Ascending aorta (tissue), 2 donors: ENCODE data around the gene CAMK2N2. TPM values are rescaled to one million over a fixed set of nuclear protein-coding genes. Genes with fewer than 3 reads are reported as not detected.
"Not testable (repeated sequence)": the region's sequence is repeated elsewhere in the genome, so short reads cannot be mapped to it uniquely, and the experiment has no call there.

Experiments
- DNase-seq, 2 donors: peaks; one replicate each; pipeline ENCODE4 v3.0.0-alpha.2; 2019; ENCODE audit warnings: low spot score in 2 of 2
- H3K27ac ChIP-seq, 2 donors: fragments of 200-600 bp; sonication (generic); one replicate each; pipeline ENCODE4 v1.5.1; 2016 to 2017; ENCODE audit warnings: mild to moderate bottlenecking in 1 of 2
- H3K27me3 ChIP-seq: fragments of 200-600 bp; sonication (generic); one replicate; pipeline ENCODE4 v1.5.1; 2017
- H3K36me3 ChIP-seq, 2 donors: fragments of 200-600 bp; sonication (generic); one replicate each; pipeline ENCODE4 v1.5.1; 2016
- H3K4me1 ChIP-seq, 2 donors: fragments of 200-600 bp; sonication (generic); one replicate each; pipeline ENCODE4 v1.5.1; 2016 to 2017; ENCODE audit warnings: mild to moderate bottlenecking in 1 of 2
- H3K4me3 ChIP-seq, 2 donors: fragments of 200-600 bp; sonication (generic); one replicate each; pipeline ENCODE4 v1.5.1; 2016 to 2017; ENCODE audit warnings: mild to moderate bottlenecking in 1 of 2
- H3K9me3 ChIP-seq, 2 donors: fragments of 200-600 bp; sonication (generic); one replicate each; pipeline ENCODE4 v1.5.1; 2016
- intact Hi-C: fragments of 100-400 bp; cut with DNase I; formaldehyde crosslinking; loops from one replicate; pipeline ENCODE4 v1.15.1; 2023
- total RNA-seq: library from RNA; depleted of rRNA; stranded (reverse); fragments of >200 nt; gene quantifications from one replicate; pipeline ENCODE4 v1.1.0, GENCODE V29; 2016
- TF ChIP-seq, protein P1 (sequence below), 3 experiments: fragments of 200-600 bp in 2 of 3; fragments of 450-650 bp in 1 of 3; sonication (generic) in 2 of 3; IDR thresholded peaks; one replicate each; pipeline ENCODE4 v1.5.1; 2016 to 2019; ENCODE audit warnings: antibody characterized with exemption in 3 of 3, mild to moderate bottlenecking in 1 of 3, moderate library complexity in 1 of 3

Gene CAMK2N2
- total RNA-seq, 1 donor from 2014 or later: not detected

DNA sequence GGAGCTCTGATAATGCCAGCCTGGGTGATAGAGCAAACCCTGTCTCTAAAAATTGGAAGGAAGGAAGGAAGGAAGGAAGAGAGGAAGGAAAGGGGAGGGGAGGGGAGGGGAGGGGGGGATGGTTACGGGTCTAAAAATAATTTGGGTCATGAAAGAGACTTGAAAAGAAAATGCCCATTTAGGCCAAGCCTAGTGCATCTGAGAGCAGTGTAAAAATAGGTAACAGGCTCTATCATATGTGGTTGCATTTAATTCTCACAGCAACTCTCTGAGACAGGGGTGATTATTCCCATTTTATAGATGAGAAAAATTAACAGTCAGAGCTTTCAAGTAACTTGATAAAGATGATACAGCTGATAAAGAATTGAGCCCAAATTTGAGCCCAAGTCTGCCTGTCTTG lies 10.9 kb upstream of the CAMK2N2 start:
- no peak for DNase-seq
- intact Hi-C loops: no loop called here
- Histone ChIP-seq H3K36me3 (no peaks in the 10 kb centered on the region), H3K4me1 (no peaks in the 10 kb centered on the region), H3K27ac (no peak overlapping the region), H3K27me3 (peaks cover 13% of the 10 kb centered on the region), H3K4me3 (no peak overlapping the region), H3K9me3 (no peaks in the 10 kb centered on the region)
- TF ChIP-seq, protein P1, sequence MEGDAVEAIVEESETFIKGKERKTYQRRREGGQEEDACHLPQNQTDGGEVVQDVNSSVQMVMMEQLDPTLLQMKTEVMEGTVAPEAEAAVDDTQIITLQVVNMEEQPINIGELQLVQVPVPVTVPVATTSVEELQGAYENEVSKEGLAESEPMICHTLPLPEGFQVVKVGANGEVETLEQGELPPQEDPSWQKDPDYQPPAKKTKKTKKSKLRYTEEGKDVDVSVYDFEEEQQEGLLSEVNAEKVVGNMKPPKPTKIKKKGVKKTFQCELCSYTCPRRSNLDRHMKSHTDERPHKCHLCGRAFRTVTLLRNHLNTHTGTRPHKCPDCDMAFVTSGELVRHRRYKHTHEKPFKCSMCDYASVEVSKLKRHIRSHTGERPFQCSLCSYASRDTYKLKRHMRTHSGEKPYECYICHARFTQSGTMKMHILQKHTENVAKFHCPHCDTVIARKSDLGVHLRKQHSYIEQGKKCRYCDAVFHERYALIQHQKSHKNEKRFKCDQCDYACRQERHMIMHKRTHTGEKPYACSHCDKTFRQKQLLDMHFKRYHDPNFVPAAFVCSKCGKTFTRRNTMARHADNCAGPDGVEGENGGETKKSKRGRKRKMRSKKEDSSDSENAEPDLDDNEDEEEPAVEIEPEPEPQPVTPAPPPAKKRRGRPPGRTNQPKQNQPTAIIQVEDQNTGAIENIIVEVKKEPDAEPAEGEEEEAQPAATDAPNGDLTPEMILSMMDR (IDR thresholded peaks at IDR 0.05): no peak

DNA sequence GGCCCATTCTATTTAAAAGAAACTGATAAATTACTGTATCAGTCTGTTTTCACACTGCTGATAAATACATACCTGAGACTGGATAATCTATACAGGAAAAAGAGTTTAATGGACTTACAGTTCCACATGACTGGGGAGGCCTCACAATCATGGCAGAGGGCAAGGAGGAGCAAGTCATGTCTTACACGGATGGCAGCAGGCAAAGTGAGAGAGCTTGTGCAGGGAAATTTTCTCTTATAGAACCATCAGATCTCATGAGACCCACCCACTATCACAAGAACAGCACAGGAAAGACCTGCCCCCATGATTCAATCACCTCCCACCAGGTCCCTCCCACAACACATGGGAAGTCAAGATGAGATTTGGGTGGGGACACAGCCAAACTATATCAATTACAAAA lies 5.9 kb upstream of the CAMK2N2 start:
- H3K27ac ChIP-seq, DNase-seq, H3K4me1 ChIP-seq, H3K36me3 ChIP-seq, H3K9me3 ChIP-seq, H3K4me3 ChIP-seq, intact Hi-C loops: not testable (repeated sequence)
- H3K27me3 ChIP-seq: peaks cover 17% of the 10 kb centered on the region

DNA sequence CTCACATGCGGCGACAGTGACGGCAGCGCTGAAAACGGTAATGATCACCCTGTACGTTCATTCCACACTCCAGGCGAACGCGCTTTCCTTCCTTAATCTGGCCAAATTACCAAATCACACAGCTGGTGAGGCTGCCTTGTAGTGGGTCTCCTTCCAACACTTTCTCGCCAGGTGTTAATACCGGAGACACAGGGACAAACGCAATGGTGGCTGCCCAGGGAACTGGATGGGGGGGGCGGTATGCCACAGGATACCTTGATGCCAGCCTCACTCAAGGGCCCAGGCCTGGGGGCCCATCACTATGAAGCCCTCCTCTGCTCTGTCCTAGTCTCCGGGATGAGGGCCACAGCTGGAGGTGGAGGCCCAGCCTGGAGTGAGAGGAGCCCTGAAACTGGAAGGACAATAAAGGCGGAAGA lies 1.4 kb upstream of the CAMK2N2 start:
- DNase-seq: no peak
- intact Hi-C loops: no loop called here
- peaks cover 26% of the 10 kb centered on the region for H3K27me3 ChIP-seq
- no peak overlapping the region for H3K27ac ChIP-seq
- TF ChIP-seq, protein P1 (IDR thresholded peaks at IDR 0.05): no peak
- no peaks in the 10 kb centered on the region for H3K9me3 ChIP-seq
- peaks cover 14 to 21% of the 10 kb centered on the region in 2 donors for H3K4me1 ChIP-seq
- H3K36me3 ChIP-seq: no peaks in the 10 kb centered on the region
- H3K4me3 ChIP-seq: peak overlapping the region in 1 of 2 donors; percentile 72

DNA sequence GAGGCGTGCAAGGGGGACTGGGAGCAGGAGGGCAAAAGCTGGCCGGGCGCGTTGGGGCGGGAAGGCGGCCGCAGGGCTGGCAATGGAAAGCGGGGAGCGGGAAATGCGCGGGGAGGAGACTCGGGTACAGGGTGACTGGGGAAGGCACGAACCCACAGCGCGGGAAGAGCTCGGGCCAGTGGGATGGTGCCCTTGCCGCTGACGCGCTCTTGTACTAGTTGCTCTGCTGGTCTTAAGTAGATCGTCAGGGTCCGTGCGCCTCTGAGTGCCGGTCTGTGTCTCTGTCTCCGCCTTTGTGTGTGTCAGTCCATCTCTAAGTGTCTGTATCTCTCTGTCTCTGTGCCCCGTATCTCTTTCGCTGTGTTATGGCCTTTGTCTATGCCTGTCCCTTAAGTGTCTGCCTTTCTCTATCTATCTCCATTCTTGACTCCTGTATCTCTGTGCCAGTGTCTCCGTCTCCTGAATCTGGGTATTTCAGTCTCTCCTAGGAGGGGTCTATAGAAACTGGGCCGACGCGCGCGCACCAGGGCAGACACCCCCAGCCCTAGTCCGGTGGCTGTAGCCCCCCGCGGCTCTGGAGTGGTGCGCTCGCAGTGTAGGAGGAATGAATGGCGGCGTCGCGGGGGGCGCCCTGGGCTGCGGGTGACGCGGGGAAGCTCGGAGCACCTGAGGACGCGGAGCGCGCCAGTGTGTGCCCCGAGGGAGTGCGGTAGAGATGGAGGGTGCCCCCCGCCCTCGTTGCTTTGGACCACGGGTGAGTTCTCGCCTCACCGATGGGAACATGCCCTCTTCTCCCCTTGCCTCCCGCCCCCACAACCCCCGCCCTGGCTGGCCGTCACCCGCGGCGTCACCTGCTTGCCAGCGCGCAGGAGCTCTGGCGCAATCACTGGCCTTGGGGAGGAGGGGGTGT lies 756 bp upstream of the CAMK2N2 start:
- Histone ChIP-seq H3K4me3 (peak overlapping the region; percentile 54 to 72), H3K9me3 (no peaks in the 10 kb centered on the region), H3K27ac (no peak overlapping the region), H3K36me3 (no peaks in the 10 kb centered on the region), H3K4me1 (peaks cover 14 to 21% of the 10 kb centered on the region in 2 donors), H3K27me3 (peaks cover 26% of the 10 kb centered on the region)
- intact Hi-C loops: no loop called here
- TF ChIP-seq, protein P1 (IDR thresholded peaks at IDR 0.05): no peak
- no peak for DNase-seq

DNA sequence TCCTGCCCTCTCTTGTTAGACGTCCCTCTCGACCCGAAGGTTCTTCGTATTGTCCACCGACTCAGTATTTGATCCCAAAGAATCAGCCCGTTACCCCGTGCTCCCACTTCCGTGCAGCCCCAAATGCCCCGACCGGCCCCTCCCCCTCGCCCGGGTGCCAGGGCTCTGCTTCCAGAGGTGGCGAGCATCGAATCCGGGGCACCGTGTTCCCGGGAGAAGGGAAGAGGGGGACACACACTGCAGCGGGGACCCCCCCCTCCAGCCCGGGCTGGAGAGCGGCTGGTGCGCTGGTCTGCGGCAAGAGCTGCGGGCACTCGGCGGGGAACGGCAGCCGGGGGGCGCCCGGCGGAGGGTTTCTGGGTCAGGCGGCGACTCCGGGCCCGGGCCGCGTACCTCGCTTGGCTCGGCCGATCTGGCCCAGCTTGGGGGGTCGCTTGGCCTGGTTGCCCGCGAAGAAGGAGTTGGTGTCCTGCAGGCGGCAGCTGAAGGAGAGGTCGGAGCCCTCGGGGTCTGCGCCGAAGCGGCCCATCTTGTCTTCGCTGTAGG lies 556 bp downstream of the CAMK2N2 start:
- intact Hi-C loops: no loop called here
- TF ChIP-seq, protein P1 (IDR thresholded peaks at IDR 0.05): no peak
- Histone ChIP-seq H3K36me3 (no peaks in the 10 kb centered on the region), H3K27me3 (peaks cover 24% of the 10 kb centered on the region), H3K4me1 (peaks cover 14 to 21% of the 10 kb centered on the region in 2 donors), H3K4me3 (peak overlapping the region; percentile 54 to 72), H3K9me3 (no peaks in the 10 kb centered on the region), H3K27ac (no peak overlapping the region)
- no peak for DNase-seq
